RKO (cell line): Measurements from ENCODE around the gene MASTL.

Experiments
- DNase-seq: peaks from one replicate; pipeline ENCODE4 v3.0.0-alpha.2; 2016; ENCODE audit warnings: low spot score

The MASTL gene

GRCh38 chr10:27225642-27226257 is 70.6 kb downstream of the MASTL start:
- DNase-seq: no peak

- no peak for DNase-seq
Measured at GRCh38 chr10:27230022-27230421, 74.9 kb downstream of the MASTL start.

DNA sequence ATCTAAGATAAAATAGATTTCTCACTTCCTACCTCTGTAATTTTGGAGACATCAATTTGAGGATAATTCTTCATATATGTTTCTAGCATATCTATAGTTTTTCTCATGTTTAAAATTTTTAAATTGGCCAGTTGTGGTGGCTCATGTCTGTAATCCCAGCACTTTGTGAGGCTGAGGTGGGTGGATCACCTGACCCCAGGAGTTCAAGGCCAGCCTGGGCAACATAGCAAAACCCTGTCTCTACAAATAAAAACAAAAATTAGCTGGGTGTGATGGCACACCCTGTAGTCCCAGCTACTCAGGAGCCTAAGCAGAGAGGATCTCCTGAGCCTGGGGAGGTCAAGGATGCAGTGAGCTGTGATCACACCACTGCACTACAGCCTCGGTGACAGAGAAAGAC is 80.6 kb downstream of the MASTL start:
- DNase-seq: no peak
